NCI-H510A (cell line): ENCODE measurements around the gene RPTOR.

Source experiments
- DNase-seq: peaks from one replicate; lab custom pipeline; 2025; lab: John Stamatoyannopoulos, UW

The RPTOR gene

GRCh38 chr17:80879723-80880647 is 335.3 kb downstream of the RPTOR start:
- no peak for DNase-seq

GRCh38 chr17:80880648-80880985 is 336.0 kb downstream of the RPTOR start:
- DNase-seq, result no peak

GRCh38 chr17:80881306-80881705 is 336.7 kb downstream of the RPTOR start:
- no peak for DNase-seq

- DNase-seq, result no peak
These were observed 337.7 kb downstream of the RPTOR start for GRCh38 chr17:80882323-80882722.

- no peak for DNase-seq
These were observed 338.5 kb downstream of the RPTOR start for GRCh38 chr17:80882926-80883685.

- DNase-seq, result no peak
These were observed 339.4 kb downstream of the RPTOR start for GRCh38 chr17:80883831-80884735.

GRCh38 chr17:80884811-80885210 is 340.2 kb downstream of the RPTOR start:
- DNase-seq, result no peak

- no peak for DNase-seq
These were observed 341.4 kb downstream of the RPTOR start for GRCh38 chr17:80885947-80886582.

- DNase-seq, result peak; percentile 44
These were observed 342.3 kb downstream of the RPTOR start for GRCh38 chr17:80886641-80887573.

GRCh38 chr17:80887639-80888175 is 343.1 kb downstream of the RPTOR start:
- no peak for DNase-seq

- DNase-seq, result no peak
These were observed 343.9 kb downstream of the RPTOR start for GRCh38 chr17:80888276-80889160.

- no peak for DNase-seq
These were observed 344.9 kb downstream of the RPTOR start for GRCh38 chr17:80889231-80890195.

GRCh38 chr17:80890196-80890920 is 345.7 kb downstream of the RPTOR start:
- no peak for DNase-seq

- DNase-seq, result no peak
These were observed 346.3 kb downstream of the RPTOR start for GRCh38 chr17:80890921-80891396.

GRCh38 chr17:80891397-80892018 is 346.9 kb downstream of the RPTOR start:
- peak; percentile 22 for DNase-seq

- peak; percentile 84 for DNase-seq
These were observed 347.6 kb downstream of the RPTOR start for GRCh38 chr17:80892019-80892855.
